Measurements from ENCODE around the gene FABP6.

- TF ChIP-seq CTCF (conservative IDR thresholded peaks at IDR 0.05; ENCODE audit: low read depth, low read length), result no peak
- TF ChIP-seq EZH2 (IDR thresholded peaks at IDR 0.05; ENCODE audit: borderline replicate concordance, low read depth, low read length, poor library complexity, severe bottlenecking), result no peak
Measured at GRCh38 chr5:160181965-160182622, 47.2 kb upstream of the FABP6 start.
